Esophagus squamous epithelium (tissue), 5 donors: ENCODE results near the gene NUDT21. TPM values are rescaled to one million over a fixed set of nuclear protein-coding genes. Genes with fewer than 3 reads are reported as not detected.

Experiments
- DNase-seq: peaks from one replicate; lab custom pipeline; 2025; lab: John Stamatoyannopoulos, UW
- H3K27ac ChIP-seq, 4 donors: fragments of 200-600 bp; sonication (generic); one replicate each; pipeline ENCODE4 v1.5.1; 2016 to 2019; ENCODE audit warnings: mild to moderate bottlenecking in 1 of 4
- H3K27me3 ChIP-seq, 4 donors: fragments of 200-600 bp; sonication (generic); 1 replicate in 3 of 4; 2 replicates in 1 of 4; pipeline versions ENCODE4 v1.5.1 to v1.6.0; 2017 to 2021; ENCODE audit warnings: antibody characterized with exemption in 1 of 4
- H3K36me3 ChIP-seq, 3 donors: fragments of 200-600 bp; sonication (generic); one replicate each; pipeline ENCODE4 v1.5.1; 2016 to 2019
- H3K4me1 ChIP-seq, 3 donors: fragments of 200-600 bp; sonication (generic); one replicate each; pipeline ENCODE4 v1.5.1; 2017 to 2019
- H3K4me3 ChIP-seq, 4 donors: fragments of 200-600 bp; sonication (generic); 1 replicate in 3 of 4; 2 replicates in 1 of 4; pipeline ENCODE4 v1.5.1; 2016 to 2019; ENCODE audit warnings: mild to moderate bottlenecking in 2 of 4, moderate library complexity in 1 of 4
- H3K9me3 ChIP-seq, 3 donors: fragments of 200-600 bp; sonication (generic); one replicate each; pipeline ENCODE4 v1.5.1; 2016 to 2019
- POLR2A ChIP-seq, 4 donors: fragments of 450-650 bp; IDR thresholded peaks; one replicate each; pipeline ENCODE4 v1.6.1; 2017; ENCODE audit warnings: antibody characterized with exemption in 4 of 4, mild to moderate bottlenecking in 4 of 4, moderate library complexity in 3 of 4
- WGBS, 2 donors: methylation state at CpG; one replicate each; pipeline ENCODE4 v1.1.5; 2018; 5-methylcytosine and 5-hydroxymethylcytosine counted together
- intact Hi-C: fragments of 100-400 bp; cut with DNase I; formaldehyde crosslinking; loops from one replicate; pipeline ENCODE4 v1.15.0; 2022
- total RNA-seq, 4 donors: library from RNA; depleted of rRNA; stranded (reverse); fragments of >200 nt; gene quantifications; one replicate each; pipeline ENCODE4 v1.1.0, GENCODE V29; 2016
- TF ChIP-seq, protein P1 (sequence below), 6 experiments: fragments of 450-650 bp in 4 of 6; fragments of 200-600 bp in 2 of 6; sonication (generic) in 2 of 6; IDR thresholded peaks; one replicate each; pipeline ENCODE4 v1.5.1; 2016 to 2019; ENCODE audit warnings: antibody characterized with exemption in 6 of 6, mild to moderate bottlenecking in 4 of 6, moderate library complexity in 4 of 6
- donor health status: DM: yes; HTN: yes; CAD: no.

NUDT21 gene
- total RNA-seq, 4 donors from 2014 or later: 39.4 to 55.5 (median 48.2) TPM

DNA sequence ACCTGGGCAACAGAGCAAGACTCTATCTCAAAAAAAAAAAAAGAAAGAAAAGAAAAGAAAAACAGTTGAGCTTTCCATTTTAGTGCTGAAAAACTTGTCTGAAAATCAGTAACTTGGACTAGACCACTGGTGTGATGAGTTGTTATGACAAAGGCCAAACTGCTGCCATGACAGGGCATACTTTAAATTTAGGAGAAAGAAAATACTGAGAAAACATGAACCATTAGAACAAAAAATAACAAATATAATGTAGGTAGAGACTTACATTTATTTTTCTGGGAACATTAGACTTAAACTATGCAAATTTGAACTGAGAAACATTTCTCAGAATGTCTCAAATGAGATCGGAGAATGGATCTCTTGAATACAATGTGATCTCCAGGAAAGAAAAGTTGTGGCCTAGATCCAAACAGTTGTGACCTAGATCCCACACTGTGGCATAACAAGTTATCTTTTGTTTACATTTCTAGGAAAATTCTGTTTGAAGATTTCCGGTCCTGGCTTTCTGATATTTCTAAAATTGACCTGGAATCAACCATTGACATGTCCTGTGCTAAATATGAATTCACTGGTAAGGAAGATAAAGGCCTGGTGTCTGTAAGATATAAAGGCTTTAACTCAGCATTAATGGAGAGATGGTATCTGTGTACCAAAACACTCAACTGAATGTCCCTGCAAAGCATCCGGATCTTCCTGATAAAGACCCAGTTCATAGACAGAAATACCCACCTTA, 11.1 kb upstream of the NUDT21 start:
- TF ChIP-seq POLR2A (IDR thresholded peaks at IDR 0.05): no peak
- TF ChIP-seq, protein P1, sequence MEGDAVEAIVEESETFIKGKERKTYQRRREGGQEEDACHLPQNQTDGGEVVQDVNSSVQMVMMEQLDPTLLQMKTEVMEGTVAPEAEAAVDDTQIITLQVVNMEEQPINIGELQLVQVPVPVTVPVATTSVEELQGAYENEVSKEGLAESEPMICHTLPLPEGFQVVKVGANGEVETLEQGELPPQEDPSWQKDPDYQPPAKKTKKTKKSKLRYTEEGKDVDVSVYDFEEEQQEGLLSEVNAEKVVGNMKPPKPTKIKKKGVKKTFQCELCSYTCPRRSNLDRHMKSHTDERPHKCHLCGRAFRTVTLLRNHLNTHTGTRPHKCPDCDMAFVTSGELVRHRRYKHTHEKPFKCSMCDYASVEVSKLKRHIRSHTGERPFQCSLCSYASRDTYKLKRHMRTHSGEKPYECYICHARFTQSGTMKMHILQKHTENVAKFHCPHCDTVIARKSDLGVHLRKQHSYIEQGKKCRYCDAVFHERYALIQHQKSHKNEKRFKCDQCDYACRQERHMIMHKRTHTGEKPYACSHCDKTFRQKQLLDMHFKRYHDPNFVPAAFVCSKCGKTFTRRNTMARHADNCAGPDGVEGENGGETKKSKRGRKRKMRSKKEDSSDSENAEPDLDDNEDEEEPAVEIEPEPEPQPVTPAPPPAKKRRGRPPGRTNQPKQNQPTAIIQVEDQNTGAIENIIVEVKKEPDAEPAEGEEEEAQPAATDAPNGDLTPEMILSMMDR (IDR thresholded peaks at IDR 0.05): no peak
- Histone ChIP-seq H3K4me3 (no peak overlapping the region), H3K27ac (no peak overlapping the region), H3K36me3 (peaks cover 0 to 99% (median 10%) of the 10 kb centered on the region in 3 donors), H3K27me3 (no peaks in the 10 kb centered on the region), H3K9me3 (no peaks in the 10 kb centered on the region), H3K4me1 (peaks cover 0 to 22% (median 0%) of the 10 kb centered on the region in 3 donors)
- intact Hi-C loops: no loop called here
- no peak for DNase-seq
- WGBS, 2 donors: 76 to 83% methylated on average over 3 of the region's 3 CpGs

GRCh38 chr16:56460101-56460500, 9.0 kb upstream of the NUDT21 start:
- TF ChIP-seq, protein P1 (IDR thresholded peaks at IDR 0.05): no peak
- Histone ChIP-seq H3K27me3 (no peaks in the 10 kb centered on the region), H3K36me3 (peaks cover 0 to 99% (median 4%) of the 10 kb centered on the region in 3 donors), H3K4me1 (peaks cover 0 to 10% (median 0%) of the 10 kb centered on the region in 3 donors), H3K27ac (no peak overlapping the region), H3K4me3 (no peak overlapping the region), H3K9me3 (no peaks in the 10 kb centered on the region)
- 80 to 92% methylated on average over 2 of the region's 2 CpGs for WGBS, 2 donors
- DNase-seq: no peak
- intact Hi-C loops: no loop called here

- Histone ChIP-seq H3K36me3 (peaks cover 0 to 99% (median 4%) of the 10 kb centered on the region in 3 donors), H3K27me3 (no peaks in the 10 kb centered on the region), H3K9me3 (no peaks in the 10 kb centered on the region), H3K27ac (peak overlapping the region in 2 of 4 donors; percentile 31 to 59), H3K4me1 (peaks cover 0 to 17% (median 3%) of the 10 kb centered on the region in 3 donors), H3K4me3 (no peak overlapping the region)
- no peak for TF ChIP-seq POLR2A (IDR thresholded peaks at IDR 0.05)
- TF ChIP-seq, protein P1 (IDR thresholded peaks at IDR 0.05): no peak
- DNase-seq: no peak
- WGBS, 2 donors: 82 to 92% methylated on average over 6 of the region's 6 CpGs
- intact Hi-C loops: no loop called here
These were observed 6.9 kb upstream of the NUDT21 start for GRCh38 chr16:56457927-56458470.

DNA sequence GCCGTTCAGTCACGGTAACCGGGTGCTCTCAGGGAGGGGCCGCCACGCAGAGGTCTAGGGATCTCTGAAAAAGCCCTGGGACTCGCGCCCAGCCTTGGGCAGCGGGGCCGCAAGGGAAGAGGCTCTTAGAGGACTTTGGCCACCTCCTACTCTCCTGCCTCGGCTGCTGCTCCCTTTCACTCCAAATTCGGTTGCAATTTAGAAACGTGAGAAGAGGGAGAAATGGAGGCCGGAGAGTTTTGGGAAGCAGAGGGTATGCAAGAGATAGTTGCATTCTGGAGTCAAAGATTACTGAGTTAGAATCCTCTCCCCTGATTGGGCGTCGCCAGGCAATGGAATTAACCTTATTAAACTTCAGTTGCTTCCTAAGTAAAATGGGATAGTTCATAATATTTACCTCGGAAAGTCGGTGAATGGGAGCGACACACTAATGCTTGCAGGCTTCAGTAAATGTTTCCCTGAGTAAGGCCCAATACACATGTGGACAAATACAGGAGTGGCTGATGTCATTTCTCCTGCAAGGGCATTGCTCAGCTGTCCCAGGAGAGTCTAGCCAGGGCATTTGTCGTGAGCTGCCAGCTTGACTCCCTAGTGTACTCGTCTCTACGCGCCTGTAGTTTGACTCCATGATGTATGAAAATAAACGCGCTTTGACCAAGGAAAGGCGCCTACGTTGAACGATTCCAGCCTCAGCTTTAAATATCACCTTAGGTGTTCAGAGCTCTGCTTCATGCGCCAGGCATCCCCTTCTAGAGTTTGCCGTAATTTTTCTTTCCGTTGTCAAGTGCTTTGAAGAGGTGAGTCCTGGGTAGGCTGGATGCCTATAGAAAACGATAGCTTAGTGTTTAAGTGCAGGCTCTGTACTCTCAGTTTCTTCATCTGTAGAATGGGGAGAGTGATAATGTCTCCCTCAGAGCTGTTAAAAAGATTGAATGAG, 889 bp upstream of the NUDT21 start:
- 3 to 6% methylated on average over 24 to 25 of the region's 31 CpGs for WGBS, 2 donors
- Histone ChIP-seq H3K4me3 (peak overlapping the region; percentile 77 to 94 (median 84)), H3K9me3 (no peaks in the 10 kb centered on the region), H3K27me3 (no peaks in the 10 kb centered on the region), H3K4me1 (peaks cover 11 to 50% (median 25%) of the 10 kb centered on the region in 3 donors), H3K36me3 (peaks cover 0 to 48% (median 4%) of the 10 kb centered on the region in 3 donors), H3K27ac (peak overlapping the region; percentile 86 to 90 (median 89))
- intact Hi-C loops: no loop called here
- TF ChIP-seq POLR2A (IDR thresholded peaks at IDR 0.05): no peak
- TF ChIP-seq, protein P1 (IDR thresholded peaks at IDR 0.05): no peak
- no peak for DNase-seq
